H1 (cell line): Measurements from ENCODE around the gene GDE1. TPM values are rescaled to one million over a fixed set of nuclear protein-coding genes. Genes with fewer than 3 reads are reported as not detected.

Experiments
- ASH2L ChIP-seq: fragments of 200-600, 300-600 bp; sonication (generic); IDR thresholded peaks from one replicate; pipeline ENCODE4 v1.7.1; 2017; ENCODE audit warnings: low read length
- ATF2 ChIP-seq: IDR thresholded peaks from 2 replicates; pipeline ENCODE4 v1.6.1; 2012; ENCODE audit warnings: low read length, inconsistent platforms
- CHD2 ChIP-seq: IDR thresholded peaks from 2 replicates; pipeline ENCODE4 v1.6.1; 2012; ENCODE audit warnings: low read length, improper control_type of control experiment
- CTCF ChIP-seq, 3 experiments: IDR thresholded peaks; 1 replicate in 2 of 3; 2 replicates in 1 of 3; pipeline versions ENCODE4 v1.5.1 to v1.6.1; 2011; ENCODE audit warnings: low read length in 3 of 3, mild to moderate bottlenecking in 3 of 3, inconsistent platforms in 2 of 3, low read depth in 1 of 3, moderate library complexity in 1 of 3; ENCODE audit not compliant: insufficient read depth in 1 of 3; ENCODE audit errors: control extremely low read depth in 1 of 3
- GABPA ChIP-seq: IDR thresholded peaks from 2 replicates; pipeline ENCODE4 v1.6.1; 2011; ENCODE audit warnings: mild to moderate bottlenecking, low read length, moderate library complexity, borderline replicate concordance; ENCODE audit not compliant: insufficient read depth
- JUND ChIP-seq: IDR thresholded peaks from 2 replicates; pipeline ENCODE4 v1.6.1; 2011; ENCODE audit warnings: mild to moderate bottlenecking, improper control_type of control experiment, low read length
- MAX ChIP-seq: IDR thresholded peaks from 2 replicates; pipeline ENCODE4 v1.6.1; 2012; ENCODE audit warnings: inconsistent platforms
- NANOG ChIP-seq: IDR thresholded peaks from 2 replicates; pipeline ENCODE4 v1.6.1; 2011; ENCODE audit warnings: low read length, low read depth, mild to moderate bottlenecking, inconsistent platforms; ENCODE audit not compliant: insufficient read depth, poor library complexity, severe bottlenecking
- PHF8 ChIP-seq: fragments of 200-600 bp; sonication (generic); conservative IDR thresholded peaks from 2 replicates; pipeline ENCODE4 v1.7.1; 2012; ENCODE audit warnings: low read depth, mild to moderate bottlenecking, inconsistent platforms, low read length, moderate library complexity
- POU5F1 ChIP-seq: IDR thresholded peaks from 2 replicates; pipeline ENCODE4 v1.6.1; 2011; ENCODE audit warnings: low read depth, mild to moderate bottlenecking, low read length, moderate library complexity
- RBBP5 ChIP-seq: IDR thresholded peaks from 2 replicates; pipeline ENCODE4 v1.7.1; 2012; ENCODE audit warnings: low read depth, mild to moderate bottlenecking, inconsistent platforms, low read length, moderate library complexity, borderline replicate concordance
- SAP30 ChIP-seq: fragments of 300-600 bp; sonication (generic); IDR thresholded peaks from 2 replicates; pipeline ENCODE4 v1.7.1; 2012; ENCODE audit warnings: low read length, moderate library complexity, mild to moderate bottlenecking, inconsistent platforms; ENCODE audit not compliant: insufficient read depth, insufficient replicate concordance
- SIN3A ChIP-seq, 2 experiments: IDR thresholded peaks in 1 of 2; conservative IDR thresholded peaks in 1 of 2; 2 replicates each; pipeline ENCODE4 v1.6.1; 2011 to 2012; ENCODE audit warnings: low read length in 2 of 2, improper control_type of control experiment in 1 of 2, low read depth in 1 of 2, mild to moderate bottlenecking in 1 of 2
- TAF1 ChIP-seq: IDR thresholded peaks from 2 replicates; pipeline ENCODE4 v1.6.1; 2011; ENCODE audit warnings: mild to moderate bottlenecking, low read depth, low read length
- TBP ChIP-seq: IDR thresholded peaks from 2 replicates; pipeline ENCODE4 v1.6.1; 2011; ENCODE audit warnings: low read depth, low read length, improper control_type of control experiment
- YY1 ChIP-seq: IDR thresholded peaks from 2 replicates; pipeline ENCODE4 v1.6.1; 2011; ENCODE audit warnings: low read depth, mild to moderate bottlenecking, low read length
- polyA plus RNA-seq, 7 experiments: library from polyadenylated mRNA; depleted of rRNA in 3 of 7; stranded (reverse) in 5 of 7; unstranded in 2 of 7; fragments of >200 nt in 5 of 7; fragments of 200-250 nt in 2 of 7; gene quantifications; 1 replicate in 5 of 7; 2 replicates in 1 of 7; 4 replicates in 1 of 7; pipeline versions ENCODE4 v1.2.1 to v1.2.3, GENCODE V29; 2011 to 2013; ENCODE audit warnings: missing spikeins in 2 of 7, mixed read lengths in 2 of 7
- total RNA-seq: library from RNA; stranded (reverse); fragmentation: NEBNext Ultra II Directional; extraction: Animal tissue kit (Norgen Biotek cat#: 25700); gene quantifications from 2 replicates; pipeline ENCODE4 v1.2.1, GENCODE V29; 2021

Gene GDE1
- total and polyA plus RNA-seq, 2 of the 8 experiments (the other 6 are each of a cell fraction or from before 2014, with no cell fraction given), result 29.2 to 70.8 TPM

- TF ChIP-seq TAF1 (peak; percentile 61; the same call in 1 of the 2 replicates), YY1 (peak; percentile 87), RBBP5 (0 out of 2 replicates have a peak, but pooled peaks have one; percentile 72), PHF8 (peak; percentile 58; the same call in 1 of the 2 replicates), NANOG (no peak), SIN3A (conservative IDR thresholded peaks at IDR 0.05 in 1 of 2, IDR thresholded peaks at IDR 0.05 in 1 of 2; ENCODE audit: low read depth in 1 of 2, low read length in 2 of 2) (peak; percentile 93 to 97), SAP30 (peak; percentile 96), CHD2 (peak; percentile 29; the same call in 1 of the 2 replicates), MAX (peak; percentile 43; the same call in 1 of the 2 replicates), POU5F1 (no peak), ASH2L (peak; percentile 50), JUND (no peak), TBP (peak; percentile 43), GABPA (peak; percentile 67; the same call in 1 of the 2 replicates), ATF2 (peak; percentile 93), CTCF (IDR thresholded peaks at IDR 0.05; ENCODE audit: control extremely low read depth in 1 of 3, insufficient read depth in 1 of 3, low read depth in 1 of 3, low read length in 3 of 3) (no peak)
Measured at GRCh38 chr16:19523559-19524355, 1.9 kb upstream of the GDE1 start, which contains the start of gene CCP110 (continued).
